ENCODE data around the gene NAALADL2. TPM values are rescaled to one million over a fixed set of nuclear protein-coding genes. Genes with fewer than 3 reads are reported as not detected.
"Not testable (repeated sequence)": the region's sequence is repeated elsewhere in the genome, so short reads cannot be mapped to it uniquely, and the experiment has no call there.

Gene NAALADL2
- total and polyA plus RNA-seq, 9 of the 15 experiments (the other 6 are each of a cell fraction or from before 2014, with no cell fraction given) = 0.29 to 1.1 (median 0.79) TPM; not detected in 1

GRCh38 chr3:175358935-175359334 lies 499.8 kb downstream of the NAALADL2 start:
- intact Hi-C loops (cut with micrococcal nuclease) (no loop called here), in situ Hi-C loops (cut with MboI) (no loop called here)
- FAIRE-seq = no peak
- no peak for TF ChIP-seq USF1 (CRISPR knock-in tag; IDR thresholded peaks at IDR 0.05)
- TF ChIP-seq ZBTB17 (CRISPR knock-in tag; IDR thresholded peaks at IDR 0.05) = no peak
- TF ChIP-seq NFIC (IDR thresholded peaks at IDR 0.05) = no peak
- TF ChIP-seq ZNF280B (CRISPR knock-in tag; IDR thresholded peaks at IDR 0.05) = no peak
- TF ChIP-seq CEBPG (CRISPR knock-in tag; IDR thresholded peaks at IDR 0.05) = no peak
- TF ChIP-seq CEBPG (tag; conservative IDR thresholded peaks at IDR 0.05 in 1 of 2, IDR thresholded peaks at IDR 0.05 in 1 of 2) = peak in 1 of 2 experiments; percentile 72; a peak in 2 of 4 replicates
- TF ChIP-seq ZKSCAN3 (CRISPR knock-in tag; IDR thresholded peaks at IDR 0.05) = no peak
- TF ChIP-seq ZNF121 (CRISPR knock-in tag; conservative IDR thresholded peaks at IDR 0.05) = no peak
- peak; percentile 47; the same call in 1 of the 2 replicates for TF ChIP-seq CEBPB (tag; IDR thresholded peaks at IDR 0.05)
- ChIA-PET CTCF (ENCODE audit: low intra/inter-chr PET ratio) (no interaction called here), POLR2A (no interaction called here)
- Histone ChIP-seq H2AFZ (ENCODE audit: low read depth, low read length) (no peak overlapping the region), H3K9me3 (replicated peaks; ENCODE audit: control insufficient read depth, insufficient read depth, low read depth, low read length) (peaks cover 1% of the 10 kb centered on the region; the same call in 1 of the 2 replicates), H3K4me1 (replicated peaks in 1 of 2; ENCODE audit: control insufficient read depth in 2 of 2, insufficient read depth in 2 of 2, low read length in 2 of 2) (no peaks in the 10 kb centered on the region), H3K36me3 (ENCODE audit: control insufficient read depth, insufficient read depth, low read length) (no peaks in the 10 kb centered on the region), H3K4me3 (no peak overlapping the region), H3K79me2 (ENCODE audit: control insufficient read depth, insufficient read depth, low read length) (no peaks in the 10 kb centered on the region), H3K9me1 (ENCODE audit: control insufficient read depth, insufficient read depth, low read length) (no peaks in the 10 kb centered on the region), H3K4me2 (ENCODE audit: insufficient read depth, low read length) (no peak overlapping the region), H3K27ac (ENCODE audit: extremely low read depth, low read depth, low read length) (no peak overlapping the region), H3K9ac (ENCODE audit: insufficient read depth in 1 of 2, low read depth in 2 of 2, low read length in 2 of 2) (no peak overlapping the region), H3K27me3 (ENCODE audit: control insufficient read depth in 2 of 2, insufficient read depth in 2 of 2, low read length in 2 of 2) (no peaks in the 10 kb centered on the region), H4K20me1 (replicated peaks; ENCODE audit: control insufficient read depth, insufficient read depth, low read length) (no peaks in the 10 kb centered on the region)
- DNase-seq (ENCODE audit: extremely low read depth in 1 of 4, low spot score in 3 of 4) = no peak
- no TSS peak for BruUV-seq (replicated peaks)
- ATAC-seq = no peak

GRCh38 chr3:175370426-175370825 lies 511.3 kb downstream of the NAALADL2 start:
- H3K27me3 ChIP-seq (ENCODE audit: control insufficient read depth in 2 of 2, insufficient read depth in 2 of 2, low read length in 2 of 2); CTCF ChIA-PET (ENCODE audit: low intra/inter-chr PET ratio); H3K79me2 ChIP-seq (ENCODE audit: control insufficient read depth, insufficient read depth, low read length); H3K4me1 ChIP-seq (replicated peaks in 1 of 2; ENCODE audit: control insufficient read depth in 2 of 2, insufficient read depth in 2 of 2, low read length in 2 of 2); POLR2A ChIA-PET; BruUV-seq (replicated peaks); H3K4me2 ChIP-seq (ENCODE audit: insufficient read depth, low read length); H3K9me3 ChIP-seq (replicated peaks; ENCODE audit: control insufficient read depth, insufficient read depth, low read depth, low read length); FAIRE-seq; H3K36me3 ChIP-seq (ENCODE audit: control insufficient read depth, insufficient read depth, low read length); H3K27ac ChIP-seq (ENCODE audit: extremely low read depth, low read depth, low read length); intact Hi-C loops (cut with micrococcal nuclease); H3K9me1 ChIP-seq (ENCODE audit: control insufficient read depth, insufficient read depth, low read length); DNase-seq (ENCODE audit: extremely low read depth in 1 of 4, low spot score in 3 of 4); H2AFZ ChIP-seq (ENCODE audit: low read depth, low read length); in situ Hi-C loops (cut with MboI); ATAC-seq; H3K9ac ChIP-seq (ENCODE audit: insufficient read depth in 1 of 2, low read depth in 2 of 2, low read length in 2 of 2); H3K4me3 ChIP-seq; H4K20me1 ChIP-seq (replicated peaks; ENCODE audit: control insufficient read depth, insufficient read depth, low read length): not testable (repeated sequence)
- WGBS (ENCODE audit: insufficient coverage, low coverage, missing lambda C conversion rate) = 2% methylated on average over 3 of the region's 3 CpGs

- WGBS (ENCODE audit: insufficient coverage, low coverage, missing lambda C conversion rate) = 7% methylated on average over 18 of the region's 18 CpGs
- H3K9me3 ChIP-seq (replicated peaks; ENCODE audit: control insufficient read depth, insufficient read depth, low read depth, low read length); H3K27ac ChIP-seq (ENCODE audit: extremely low read depth, low read depth, low read length); H3K4me1 ChIP-seq (replicated peaks in 1 of 2; ENCODE audit: control insufficient read depth in 2 of 2, insufficient read depth in 2 of 2, low read length in 2 of 2); CTCF ChIA-PET (ENCODE audit: low intra/inter-chr PET ratio); BruUV-seq (replicated peaks); H3K4me2 ChIP-seq (ENCODE audit: insufficient read depth, low read length); H2AFZ ChIP-seq (ENCODE audit: low read depth, low read length); H3K79me2 ChIP-seq (ENCODE audit: control insufficient read depth, insufficient read depth, low read length); FAIRE-seq; H3K9ac ChIP-seq (ENCODE audit: insufficient read depth in 1 of 2, low read depth in 2 of 2, low read length in 2 of 2); DNase-seq (ENCODE audit: extremely low read depth in 1 of 4, low spot score in 3 of 4); H3K27me3 ChIP-seq (ENCODE audit: control insufficient read depth in 2 of 2, insufficient read depth in 2 of 2, low read length in 2 of 2); ATAC-seq; H3K9me1 ChIP-seq (ENCODE audit: control insufficient read depth, insufficient read depth, low read length); H4K20me1 ChIP-seq (replicated peaks; ENCODE audit: control insufficient read depth, insufficient read depth, low read length); H3K36me3 ChIP-seq (ENCODE audit: control insufficient read depth, insufficient read depth, low read length); intact Hi-C loops (cut with micrococcal nuclease); POLR2A ChIA-PET; H3K4me3 ChIP-seq; in situ Hi-C loops (cut with MboI): not testable (repeated sequence)
These were observed 512.1 kb downstream of the NAALADL2 start for GRCh38 chr3:175371187-175371586.
